Measurements from ENCODE around the gene SARNP.

GRCh38 chr12:55713721-55714120 is 103.8 kb downstream of the SARNP start:
- TF ChIP-seq CTCF (IDR thresholded peaks at IDR 0.05) (no peak), EZH2 (IDR thresholded peaks at IDR 0.05) (no peak), EZH2phosphoT487 (IDR thresholded peaks at IDR 0.05) (no peak)
